Renal cortical epithelial cell (primary cell): ENCODE data around the gene GNB3. TPM values are rescaled to one million over a fixed set of nuclear protein-coding genes. Genes with fewer than 3 reads are reported as not detected.

ENCODE experiments used
- DNase-seq: peaks from one replicate; pipeline ENCODE4 v3.0.0-alpha.2; 2011; ENCODE audit warnings: low read depth
- total RNA-seq: library from RNA; depleted of rRNA; stranded (reverse); fragments of >200 nt; gene quantifications from 2 replicates; pipeline ENCODE4 v1.2.3, GENCODE V29; 2014

GNB3 gene
- total RNA-seq, 1 donor from 2014 or later: 0.15 TPM

DNA sequence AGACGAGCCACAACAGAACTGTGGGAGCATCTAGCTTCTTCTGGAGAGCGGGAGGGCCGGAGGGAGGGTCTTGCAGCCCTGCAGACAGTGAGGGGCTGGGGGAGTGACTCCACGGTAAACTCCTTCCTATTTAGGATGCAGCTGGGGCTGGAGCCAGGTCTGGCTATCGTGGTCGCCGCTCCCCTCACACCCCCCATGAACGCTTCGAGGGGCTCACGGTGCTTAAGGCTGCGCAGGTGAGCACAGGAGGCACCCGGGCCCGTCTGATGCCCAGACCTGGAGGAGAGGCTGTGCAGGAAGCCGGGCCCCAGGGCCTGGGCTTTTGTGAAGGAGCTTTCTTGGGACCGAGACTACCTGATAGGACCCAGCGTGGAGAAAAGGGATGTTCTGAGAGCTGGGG lies 3.9 kb upstream of the GNB3 start:
- no peak for DNase-seq

DNA sequence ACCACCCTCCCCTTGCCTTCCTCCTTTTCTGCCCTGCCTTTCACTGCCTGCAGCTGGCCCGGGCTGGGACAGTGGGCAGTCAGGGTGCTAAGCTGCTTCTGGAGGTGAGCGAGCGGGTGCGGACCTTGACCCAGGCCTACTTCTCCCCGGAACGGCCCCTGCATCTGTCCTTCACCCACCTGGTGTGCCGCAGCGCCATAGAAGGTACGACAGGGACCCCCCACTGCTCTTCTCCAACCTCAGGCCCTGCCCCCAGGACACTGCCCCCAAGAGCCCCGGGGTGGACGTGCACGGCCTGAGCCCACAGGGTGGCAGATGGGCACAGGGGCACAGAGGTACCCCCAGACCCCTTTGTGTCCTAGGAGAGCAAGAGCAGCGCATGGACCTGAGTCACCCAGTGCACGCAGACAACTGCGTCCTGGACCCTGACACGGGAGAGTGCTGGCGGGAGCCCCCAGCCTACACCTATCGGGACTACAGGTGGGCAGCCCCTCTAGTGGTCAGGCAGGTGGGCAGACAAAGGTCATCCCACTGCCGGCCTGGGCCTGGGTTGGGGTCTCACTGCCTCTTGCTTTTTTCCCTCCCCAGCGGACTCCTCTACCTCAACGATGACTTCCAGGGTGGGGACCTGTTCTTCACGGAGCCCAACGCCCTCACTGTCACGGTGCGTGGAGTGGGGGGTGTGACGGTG lies 3.2 kb upstream of the GNB3 start:
- DNase-seq: no peak

DNA sequence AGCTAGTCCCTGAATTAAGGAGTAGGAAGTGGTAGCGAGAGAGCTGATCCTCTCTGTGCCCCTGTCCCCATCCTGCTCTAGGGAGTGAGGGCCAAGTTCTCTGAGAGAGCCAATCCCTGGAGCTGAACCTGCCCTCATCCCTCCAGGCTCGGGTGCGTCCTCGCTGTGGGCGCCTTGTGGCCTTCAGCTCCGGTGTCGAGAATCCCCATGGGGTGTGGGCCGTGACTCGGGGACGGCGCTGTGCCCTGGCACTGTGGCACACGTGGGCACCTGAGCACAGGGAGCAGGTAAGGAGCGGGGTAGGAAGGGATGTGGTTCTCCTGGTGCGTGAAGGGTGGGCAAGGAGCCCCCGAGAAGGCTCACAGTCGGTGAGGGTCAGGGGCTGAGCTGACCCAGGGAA lies 1.9 kb upstream of the GNB3 start:
- DNase-seq: no peak

DNA sequence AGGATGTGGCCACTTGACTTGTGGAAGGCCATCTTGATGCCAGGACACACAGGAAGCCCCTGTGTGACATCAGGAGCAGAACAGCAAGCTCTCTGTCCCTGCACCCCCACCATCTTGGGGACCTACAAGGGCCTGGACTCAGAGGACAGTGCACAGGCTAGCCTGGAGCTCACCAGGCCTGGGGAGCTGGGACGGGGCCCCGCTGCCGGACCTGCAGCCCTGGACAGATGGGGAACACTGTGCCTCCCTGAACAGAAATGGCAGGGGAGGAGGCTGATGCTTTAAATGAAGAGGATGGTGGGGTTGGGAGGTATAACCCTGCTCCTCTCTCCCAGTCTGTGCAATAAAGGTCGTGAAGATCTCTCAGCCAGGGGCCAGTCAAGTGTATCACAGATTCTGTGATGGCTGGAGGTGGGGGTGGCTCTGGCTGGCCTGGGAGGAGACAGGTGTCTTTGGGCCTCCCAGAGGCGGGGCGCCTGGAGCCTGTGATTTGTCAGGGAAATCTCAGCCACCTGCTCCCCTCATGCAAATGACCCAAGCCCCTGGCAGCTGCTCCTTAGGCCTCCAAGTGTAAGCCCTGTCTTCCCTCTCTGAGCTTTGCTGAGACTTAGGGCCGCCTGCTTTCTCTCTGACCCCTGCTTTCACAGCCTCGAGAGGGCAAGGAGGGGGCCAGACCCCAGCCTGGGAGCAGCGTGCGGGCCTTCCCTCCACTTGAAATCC lies 1.1 kb upstream of the GNB3 start:
- no peak for DNase-seq

DNA sequence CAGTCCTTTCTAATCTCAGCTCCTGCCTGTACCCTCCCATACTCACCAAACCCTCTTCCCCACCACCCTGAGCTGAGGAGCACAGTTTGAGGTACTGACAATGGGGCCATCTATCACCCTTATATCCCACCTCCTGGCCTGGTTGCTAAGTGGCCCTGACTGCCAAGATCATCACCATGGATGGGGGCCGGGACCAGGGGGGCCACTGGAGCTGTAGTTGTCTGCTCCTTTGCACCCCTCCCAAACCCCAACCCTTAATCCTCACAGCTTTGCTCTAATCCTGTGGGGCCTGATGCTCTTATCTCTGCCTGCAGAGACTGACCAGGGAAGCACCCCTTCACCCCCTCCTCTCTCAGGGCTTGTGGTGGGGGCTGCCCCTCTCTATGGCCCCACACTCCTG lies 395 bp upstream of the GNB3 start:
- DNase-seq: no peak

DNA sequence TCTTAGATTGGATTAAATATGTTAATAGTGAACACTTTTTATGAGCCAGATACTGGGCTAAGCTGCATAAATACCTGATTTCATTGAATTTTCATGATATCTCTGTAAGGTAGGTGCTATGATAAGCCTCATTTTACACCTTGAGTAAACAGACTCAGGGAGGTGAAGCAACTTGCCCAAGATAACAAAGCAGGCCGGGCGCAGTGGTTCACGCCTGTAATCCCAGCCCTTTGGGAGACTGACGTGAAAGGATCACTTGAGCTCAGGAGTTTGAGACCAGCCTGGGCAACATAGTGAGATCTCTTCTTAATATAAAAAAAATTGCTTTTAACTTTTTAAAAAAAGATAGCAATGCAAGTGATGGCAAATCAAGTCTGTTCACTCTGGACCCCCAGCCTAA lies 1.4 kb downstream of the GNB3 start:
- DNase-seq: no peak

DNA sequence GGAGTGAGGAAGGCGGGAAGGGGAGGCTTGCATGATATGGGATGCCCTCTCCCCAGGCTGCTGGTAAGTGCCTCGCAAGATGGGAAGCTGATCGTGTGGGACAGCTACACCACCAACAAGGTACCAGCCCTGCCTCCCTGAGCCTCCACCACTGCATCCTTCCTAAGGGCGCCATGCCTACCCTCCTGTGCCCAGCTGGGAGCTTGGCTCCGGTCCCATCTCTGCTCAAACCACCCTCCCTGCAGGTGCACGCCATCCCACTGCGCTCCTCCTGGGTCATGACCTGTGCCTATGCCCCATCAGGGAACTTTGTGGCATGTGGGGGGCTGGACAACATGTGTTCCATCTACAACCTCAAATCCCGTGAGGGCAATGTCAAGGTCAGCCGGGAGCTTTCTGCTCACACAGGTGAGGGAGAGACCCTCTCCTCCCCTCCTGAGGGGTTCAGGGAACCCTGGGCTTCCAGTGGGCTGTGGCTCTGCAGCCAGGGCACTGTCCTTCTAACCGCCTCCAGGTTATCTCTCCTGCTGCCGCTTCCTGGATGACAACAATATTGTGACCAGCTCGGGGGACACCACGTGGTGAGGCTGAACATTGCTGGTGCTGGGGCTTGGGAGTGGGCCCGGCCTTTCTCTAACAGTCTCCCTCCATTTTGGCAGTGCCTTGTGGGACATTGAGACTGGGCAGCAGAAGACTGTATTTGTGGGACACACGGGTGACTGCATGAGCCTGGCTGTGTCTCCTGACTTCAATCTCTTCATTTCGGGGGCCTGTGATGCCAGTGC lies 2.6 kb downstream of the GNB3 start:
- DNase-seq: no peak

DNA sequence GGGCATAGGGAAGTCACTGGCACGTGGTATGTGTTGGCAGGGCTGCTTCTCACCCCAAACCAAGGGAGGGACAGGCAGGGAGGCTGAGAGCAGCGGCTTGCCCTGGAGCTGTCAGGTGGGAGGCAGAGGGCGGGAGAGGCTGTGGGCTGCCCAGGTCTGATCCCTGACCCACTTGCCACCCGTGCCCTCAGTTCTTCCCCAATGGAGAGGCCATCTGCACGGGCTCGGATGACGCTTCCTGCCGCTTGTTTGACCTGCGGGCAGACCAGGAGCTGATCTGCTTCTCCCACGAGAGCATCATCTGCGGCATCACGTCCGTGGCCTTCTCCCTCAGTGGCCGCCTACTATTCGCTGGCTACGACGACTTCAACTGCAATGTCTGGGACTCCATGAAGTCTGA lies 4.7 kb downstream of the GNB3 start:
- no peak for DNase-seq

DNA sequence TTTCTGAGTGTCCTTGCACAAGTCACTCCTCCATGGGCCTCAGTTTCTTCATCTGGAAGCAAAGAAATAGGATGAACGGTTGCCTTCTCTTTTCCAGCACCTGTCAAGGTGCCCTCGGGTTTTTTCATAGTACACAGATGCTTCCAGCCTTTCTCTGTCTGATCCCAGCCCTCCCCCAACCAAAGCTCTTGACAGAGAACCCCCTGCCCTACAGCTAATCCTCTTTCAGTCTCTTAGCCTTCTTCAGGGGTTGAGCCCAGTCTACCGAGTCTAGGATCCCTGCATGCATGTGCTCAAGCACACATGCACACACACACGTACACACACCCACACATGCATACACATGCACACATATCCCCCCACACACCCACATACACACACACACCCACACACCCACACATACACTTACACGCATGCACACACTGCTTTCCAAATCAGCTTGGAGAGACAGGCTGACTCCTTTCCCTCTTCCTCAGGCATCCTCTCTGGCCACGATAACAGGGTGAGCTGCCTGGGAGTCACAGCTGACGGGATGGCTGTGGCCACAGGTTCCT lies 5.7 kb downstream of the GNB3 start:
- no peak for DNase-seq

DNA sequence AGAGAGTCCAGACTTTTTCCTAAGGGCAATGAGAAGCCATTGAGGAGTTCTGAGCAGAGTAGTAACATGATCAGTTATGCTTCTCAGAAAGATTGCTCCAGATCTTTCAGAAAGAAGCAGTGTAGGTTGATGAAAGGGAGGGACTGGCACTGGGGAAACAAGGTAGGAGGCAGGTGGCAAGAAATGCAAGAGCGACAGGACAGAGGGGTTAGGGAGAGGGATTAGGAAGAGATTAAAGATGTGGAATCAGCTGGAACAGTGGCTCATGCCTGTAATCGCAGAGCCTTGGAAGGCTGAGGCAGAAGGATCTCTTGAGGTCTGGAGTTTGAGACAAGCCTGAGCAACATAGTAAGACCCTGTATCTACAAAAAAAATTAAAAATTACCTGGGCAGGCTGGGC lies 7.0 kb downstream of the GNB3 start:
- DNase-seq: no peak

DNA sequence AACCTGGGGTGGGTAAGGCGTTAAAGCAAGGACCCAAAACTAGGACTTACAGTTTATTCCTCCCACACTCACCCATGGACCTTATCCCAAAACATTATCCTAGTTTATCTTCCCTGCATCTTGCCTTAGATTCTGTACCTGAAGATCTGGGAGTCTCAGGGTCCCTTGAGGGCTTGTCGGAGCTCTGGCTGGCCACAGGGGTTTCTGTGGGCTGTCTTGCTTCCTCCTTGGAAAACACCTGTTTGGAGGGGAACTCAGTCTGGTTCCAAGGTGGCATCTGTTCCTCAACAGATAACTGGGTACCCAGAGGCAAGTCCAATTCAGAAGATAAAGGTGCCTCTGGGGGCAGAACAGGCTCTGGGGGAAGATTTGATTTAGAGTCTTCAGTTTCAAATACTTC lies 8.7 kb downstream of the GNB3 start:
- no peak for DNase-seq

DNA sequence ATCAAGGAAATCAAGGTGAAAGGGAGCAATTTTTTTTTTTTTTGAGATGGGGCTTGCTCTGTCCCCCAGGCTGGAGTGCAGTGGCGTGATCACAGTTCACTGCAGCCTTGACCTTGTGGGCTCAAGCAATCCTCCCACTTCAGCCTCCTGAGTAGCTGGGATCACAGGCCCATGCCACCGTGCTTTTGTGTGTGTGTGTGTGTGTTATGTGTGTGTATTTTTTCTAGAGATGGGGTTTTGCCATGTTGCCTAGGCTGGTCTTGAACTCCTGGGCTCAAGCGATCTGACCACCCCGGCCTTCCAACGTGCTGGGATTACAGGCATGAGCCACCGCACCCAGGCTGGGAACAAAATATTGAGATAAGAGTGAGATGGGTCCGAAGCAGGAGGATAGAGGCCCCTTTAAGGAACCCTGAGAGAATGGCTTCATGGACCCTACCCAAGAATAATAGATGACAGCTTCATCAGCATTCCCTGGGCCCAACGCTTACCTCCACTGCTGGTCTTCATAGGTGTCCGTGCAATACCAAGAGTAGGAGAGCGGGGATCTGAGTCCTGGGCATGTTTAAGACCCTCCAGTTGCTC lies 9.3 kb downstream of the GNB3 start:
- DNase-seq: no peak

DNA sequence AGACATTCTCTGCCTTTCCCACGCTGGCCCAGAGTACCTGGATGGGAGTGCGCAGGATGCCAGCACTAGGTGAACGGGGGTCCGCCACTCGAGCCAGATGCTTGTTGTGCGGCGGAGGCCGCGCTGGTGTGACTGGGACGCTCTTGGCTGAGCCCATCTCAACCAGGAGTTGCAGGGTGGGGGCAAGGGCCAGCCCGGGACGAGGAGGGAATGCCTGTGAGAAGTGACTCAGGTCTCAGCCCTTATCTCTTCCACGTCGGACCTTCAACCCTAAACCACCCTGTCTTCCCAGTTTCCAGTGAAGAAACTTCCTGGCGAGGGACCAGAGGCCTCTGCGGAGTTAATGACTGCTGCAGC lies 10.0 kb downstream of the GNB3 start:
- no peak for DNase-seq

DNA sequence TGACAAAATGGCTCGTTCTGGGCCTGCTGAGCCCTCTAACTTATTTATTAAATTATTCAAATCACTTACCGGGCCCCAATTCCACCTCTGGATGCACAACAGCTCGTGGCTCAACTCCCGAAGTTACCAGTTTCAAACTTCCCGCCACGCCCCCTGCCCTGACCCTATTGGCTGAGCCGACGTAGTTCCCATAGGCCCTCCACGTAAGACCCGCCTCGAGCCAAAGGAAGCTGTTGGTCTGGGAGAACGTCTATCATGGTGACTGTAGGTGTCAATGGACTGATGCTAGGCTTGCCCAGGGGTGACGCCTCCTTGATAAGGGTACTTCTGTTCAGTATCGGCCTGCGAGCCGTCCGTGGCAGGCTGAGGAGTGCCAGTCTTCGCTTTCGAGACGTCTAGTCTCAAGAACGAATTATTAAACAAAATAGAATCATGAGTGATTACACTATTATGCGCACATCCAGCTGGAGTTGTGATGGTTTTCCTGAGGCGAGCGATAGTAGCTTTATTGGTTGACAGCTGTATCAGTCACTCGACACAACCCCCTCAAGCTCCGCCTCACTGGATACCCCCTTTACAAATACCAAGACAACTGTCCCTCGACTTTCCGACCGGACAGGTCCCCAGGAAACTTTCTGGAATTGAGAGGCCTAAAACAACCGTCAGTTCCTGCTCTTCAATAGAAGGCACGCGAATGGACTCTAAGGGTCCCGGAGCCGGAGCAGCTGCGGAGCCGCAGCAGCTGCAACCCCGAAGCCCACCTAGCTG lies 10.6 kb downstream of the GNB3 start, which contains the start of gene CDCA3:
Gene CDCA3 (minus strand): TSS at position 134 of the 768 bp plus-strand sequence. CDS start 334 bp downstream, outside the sequence.
- peak; percentile 98 for DNase-seq

DNA sequence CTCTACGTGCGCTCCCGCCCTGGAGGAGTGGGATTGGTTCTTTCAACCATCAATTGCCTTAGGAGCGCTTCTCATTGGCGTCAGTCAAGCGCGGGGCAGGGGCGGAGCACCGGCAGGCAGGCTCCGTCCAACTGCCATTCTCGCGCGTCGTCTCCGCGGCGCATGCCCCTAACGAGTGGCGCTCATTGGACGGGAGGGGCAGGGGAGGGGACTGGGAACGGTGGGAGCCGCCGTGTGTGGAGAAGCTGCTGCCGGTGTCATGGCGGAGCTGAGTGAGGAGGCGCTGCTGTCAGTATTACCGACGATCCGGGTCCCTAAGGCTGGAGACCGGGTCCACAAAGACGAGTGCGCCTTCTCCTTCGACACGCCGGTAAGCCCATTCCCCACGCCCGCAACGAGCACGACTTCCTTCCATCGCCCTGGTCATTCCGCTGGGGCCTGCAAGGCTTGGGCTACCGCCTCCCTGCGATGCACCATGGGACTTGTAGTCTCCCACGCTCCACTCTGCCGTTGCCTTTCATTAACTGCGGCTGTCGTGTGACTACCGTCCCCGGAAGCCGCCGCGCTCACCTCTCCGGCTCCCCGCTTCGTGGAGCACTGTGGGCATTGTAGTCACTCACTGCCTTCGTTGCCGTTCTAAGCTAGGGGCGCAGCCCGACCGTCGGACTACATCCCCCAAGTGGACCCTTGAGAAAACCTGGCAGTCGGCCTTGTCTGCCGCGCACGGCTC lies 11.4 kb downstream of the GNB3 start, which contains the start of gene USP5:
Gene USP5 (plus strand): TSS at position 230 of the 730 bp plus-strand sequence. CDS start 30 bp downstream, at position 260.
- peak; percentile 99 for DNase-seq

DNA sequence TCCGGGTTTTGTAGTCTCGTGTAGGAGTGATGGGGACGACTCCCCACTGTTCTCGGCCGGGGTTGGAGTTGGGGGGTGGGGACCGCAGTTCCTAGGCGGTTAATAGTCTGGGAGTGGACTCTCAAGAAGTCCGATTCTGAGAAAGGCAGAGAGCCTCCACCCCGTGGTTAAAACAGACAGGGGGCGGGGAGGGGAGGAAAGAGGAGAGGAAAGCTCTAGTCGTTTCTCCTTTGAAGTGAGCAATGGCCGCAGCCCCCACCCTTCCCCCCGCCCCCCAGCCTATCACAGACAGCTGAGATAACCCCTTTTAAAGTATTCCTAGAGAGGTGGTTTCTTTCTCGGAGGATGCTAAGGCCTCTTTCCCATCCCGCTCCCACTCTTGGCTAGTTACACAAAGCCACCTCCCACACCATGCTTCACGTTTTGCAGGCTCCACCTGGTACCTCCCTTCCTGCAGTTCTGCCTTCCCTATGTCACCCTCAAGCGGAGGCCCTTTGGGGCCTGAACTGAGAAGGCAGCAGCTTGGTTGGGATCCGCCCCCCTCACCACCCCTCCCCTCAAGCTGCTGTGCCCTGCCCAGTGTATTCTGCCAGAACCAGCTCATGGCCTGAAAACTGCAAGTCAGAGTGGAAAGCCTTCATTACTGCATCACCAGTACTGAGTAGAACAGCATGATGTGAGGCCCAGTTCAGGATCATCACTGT lies 12.1 kb downstream of the GNB3 start:
- DNase-seq: peak; percentile 64

DNA sequence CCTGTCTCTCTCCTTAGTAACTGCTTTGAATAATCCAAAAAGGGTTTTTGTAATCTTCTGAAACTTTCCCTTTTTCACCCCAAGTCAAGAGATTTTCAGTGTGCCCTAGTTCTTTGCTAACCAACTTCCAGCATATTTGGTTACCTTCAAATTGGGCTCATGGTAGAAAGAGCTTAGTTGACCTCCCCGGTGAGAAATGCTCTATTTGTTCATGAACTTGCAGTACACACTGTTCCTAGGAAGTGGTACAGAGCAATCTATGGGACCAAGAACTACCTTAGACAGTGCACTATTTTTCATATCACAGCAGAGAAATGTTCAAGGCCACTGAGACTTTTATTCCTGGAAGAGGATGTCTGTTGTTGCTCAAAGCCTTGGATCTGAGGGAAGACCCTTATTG lies 12.9 kb downstream of the GNB3 start:
- DNase-seq: no peak

DNA sequence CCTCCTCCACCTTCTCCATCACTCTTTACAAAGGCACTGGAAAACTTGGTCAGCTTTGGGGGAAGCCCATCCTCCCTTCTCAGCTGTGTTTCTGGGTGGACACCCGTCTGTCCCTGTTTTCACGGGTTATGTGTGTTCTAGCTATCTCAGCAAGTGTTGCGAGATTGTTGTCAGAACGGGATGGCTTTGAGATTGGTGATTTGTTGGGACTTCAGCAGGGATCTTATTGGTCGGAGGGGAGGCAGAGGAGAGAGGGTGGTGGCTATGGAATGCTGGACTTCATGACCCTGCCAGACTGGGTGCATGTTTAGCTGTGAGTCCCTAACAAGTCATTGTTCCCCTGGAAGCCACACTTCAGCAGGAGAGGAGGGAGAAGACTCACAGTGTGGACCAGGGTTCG lies 13.3 kb downstream of the GNB3 start:
- no peak for DNase-seq

DNA sequence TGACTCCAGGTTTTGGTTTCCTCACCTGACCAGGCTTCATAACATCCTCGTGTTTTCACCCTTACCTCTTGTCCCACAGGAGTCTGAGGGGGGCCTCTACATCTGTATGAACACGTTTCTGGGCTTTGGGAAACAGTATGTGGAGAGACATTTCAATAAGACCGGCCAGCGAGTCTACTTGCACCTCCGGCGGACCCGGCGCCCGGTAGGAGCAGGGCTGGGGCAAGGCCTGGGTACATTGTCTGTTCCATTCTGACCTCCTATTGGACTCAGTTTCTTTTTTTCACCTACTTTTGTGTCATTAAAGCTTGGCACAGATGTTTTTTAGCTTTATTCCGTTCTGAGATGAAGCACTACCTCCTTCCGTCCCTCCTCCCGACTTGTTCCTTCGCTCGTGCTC lies 14.6 kb downstream of the GNB3 start:
- DNase-seq: no peak

DNA sequence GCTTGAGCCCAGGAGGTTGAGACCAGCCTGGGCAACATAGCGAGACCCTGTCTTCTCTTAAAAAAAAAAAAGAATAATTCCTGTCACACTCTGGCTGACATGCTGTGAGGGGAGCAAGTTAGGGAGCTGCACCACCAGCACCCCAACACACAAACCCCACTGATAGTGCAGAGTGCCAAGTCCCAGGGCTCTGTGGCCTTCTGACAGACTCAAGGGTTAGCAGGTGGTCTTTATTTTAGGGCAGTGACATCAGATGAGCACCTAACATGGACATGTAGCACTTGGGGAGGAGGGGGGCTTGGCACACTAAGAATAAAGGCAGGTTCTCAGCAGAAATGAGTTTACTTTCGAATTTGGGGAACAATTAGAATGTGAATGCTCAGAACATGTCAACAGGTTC lies 18.1 kb downstream of the GNB3 start:
- DNase-seq: no peak
